ENCODE data around the gene HAPLN2. TPM values are rescaled to one million over a fixed set of nuclear protein-coding genes. Genes with fewer than 3 reads are reported as not detected.

Gene HAPLN2
- total RNA-seq, 1 experiment from 2014 or later: 1.2 TPM

GRCh38 chr1:156598125-156598524 lies 21.1 kb upstream of the HAPLN2 start:
- Mint-ChIP-seq H3K9me3 (no peaks in the 10 kb centered on the region), H3K27me3 (ENCODE audit: low read depth) (no peaks in the 10 kb centered on the region), H3K36me3 (peaks cover 52% of the 10 kb centered on the region), H3K27ac (peak overlapping the region; percentile 11; the same call in 1 of the 2 replicates), H3K4me1 (peaks cover 13% of the 10 kb centered on the region), H3K4me3 (no peak overlapping the region)
- no peak for TF ChIP-seq PRRX2 (CRISPR knock-in tag; IDR thresholded peaks at IDR 0.05)
- TF ChIP-seq ZSCAN18 (CRISPR knock-in tag; IDR thresholded peaks at IDR 0.05): no peak
- TF ChIP-seq GRHL2 (CRISPR knock-in tag; IDR thresholded peaks at IDR 0.05; ENCODE audit: insufficient replicate concordance, severe bottlenecking): no peak
- TF ChIP-seq PREB (CRISPR knock-in tag; IDR thresholded peaks at IDR 0.05; ENCODE audit: borderline replicate concordance): no peak
- TF ChIP-seq NFATC4 (CRISPR knock-in tag; IDR thresholded peaks at IDR 0.05): no peak
- TF ChIP-seq ATF3 (CRISPR knock-in tag; conservative IDR thresholded peaks at IDR 0.05): no peak
- no peak for TF ChIP-seq TEAD1 (CRISPR knock-in tag; IDR thresholded peaks at IDR 0.05)
- no peak for TF ChIP-seq RORB (CRISPR knock-in tag; IDR thresholded peaks at IDR 0.05)
- TF ChIP-seq GABPB1 (CRISPR knock-in tag; IDR thresholded peaks at IDR 0.05): no peak
- TF ChIP-seq CREM (CRISPR knock-in tag; IDR thresholded peaks at IDR 0.05): no peak
- no peak for TF ChIP-seq ZNF263 (CRISPR knock-in tag; IDR thresholded peaks at IDR 0.05; ENCODE audit: low read depth)
- no peak for TF ChIP-seq CBFB (CRISPR knock-in tag; IDR thresholded peaks at IDR 0.05; ENCODE audit: low read depth)
- no peak for TF ChIP-seq SOX15 (CRISPR knock-in tag; IDR thresholded peaks at IDR 0.05)
- TF ChIP-seq NR2C2 (CRISPR knock-in tag; IDR thresholded peaks at IDR 0.05): no peak
- no peak for TF ChIP-seq CDX4 (CRISPR knock-in tag; IDR thresholded peaks at IDR 0.05; ENCODE audit: borderline replicate concordance)
- no peak for TF ChIP-seq SMAD3 (CRISPR knock-in tag; IDR thresholded peaks at IDR 0.05; ENCODE audit: borderline replicate concordance)
- TF ChIP-seq NFYB (CRISPR knock-in tag; conservative IDR thresholded peaks at IDR 0.05; ENCODE audit: low read depth): no peak
- no peak for TF ChIP-seq OVOL2 (CRISPR knock-in tag; IDR thresholded peaks at IDR 0.05; ENCODE audit: borderline replicate concordance)
- no peak for TF ChIP-seq ESRRA (CRISPR knock-in tag; IDR thresholded peaks at IDR 0.05; ENCODE audit: borderline replicate concordance)
- no peak for TF ChIP-seq PRDM15 (CRISPR knock-in tag; IDR thresholded peaks at IDR 0.05)
- ATAC-seq (no peak), DNase-seq (ENCODE audit: low spot score) (no peak)
- POLR2A ChIA-PET: interaction anchor here (0.6 kb wide), 1 partner anchor 162 kb away, joined by 3 read pairs; no protein-coding TSS in a partner anchor
- CTCF ChIA-PET: interaction anchor here (1.0 kb wide), 1 partner anchor 212 kb away, joined by 3 read pairs; no protein-coding TSS in a partner anchor
